Measurements from ENCODE around the gene ZNF200.
A peak's percentile ranks its signal among the peaks of the same experiment; 100 is the strongest.
"Not testable (repeated sequence)": the region's sequence is repeated elsewhere in the genome, so short reads cannot be mapped to it uniquely, and the experiment has no call there.

ZNF200 gene

GRCh38 chr16:3198334-3199072 lies 36.5 kb downstream of the ZNF200 start:
- no peak for DNase-seq (ENCODE audit: low spot score)

GRCh38 chr16:3197694-3198333 lies 37.1 kb downstream of the ZNF200 start:
- not testable (repeated sequence) for DNase-seq (ENCODE audit: low spot score)

GRCh38 chr16:3195975-3196374 lies 39.0 kb downstream of the ZNF200 start:
- no peak for DNase-seq (ENCODE audit: low spot score)

GRCh38 chr16:3194792-3195191 lies 40.2 kb downstream of the ZNF200 start:
- DNase-seq (ENCODE audit: low spot score) = no peak

- no peak for DNase-seq (ENCODE audit: low spot score)
Observed at GRCh38 chr16:3193221-3194212, 41.4 kb downstream of the ZNF200 start.

- DNase-seq (ENCODE audit: low spot score) = no peak
Observed at GRCh38 chr16:3192476-3193019, 42.4 kb downstream of the ZNF200 start.

GRCh38 chr16:3190949-3191353 lies 44.0 kb downstream of the ZNF200 start:
- no peak for DNase-seq (ENCODE audit: low spot score)

- no peak for DNase-seq (ENCODE audit: low spot score)
Observed at GRCh38 chr16:3189869-3190268, 45.1 kb downstream of the ZNF200 start.

- DNase-seq (ENCODE audit: low spot score) = no peak
Observed at GRCh38 chr16:3188925-3189825, 45.8 kb downstream of the ZNF200 start.

- DNase-seq (ENCODE audit: low spot score) = no peak
Observed at GRCh38 chr16:3188675-3188924, 46.4 kb downstream of the ZNF200 start.

GRCh38 chr16:3187798-3188674 lies 46.9 kb downstream of the ZNF200 start, which contains the start of gene OR1F1:
TSS of gene OR1F1 (plus strand) at chr16:3188204.
- no peak for DNase-seq (ENCODE audit: low spot score)

GRCh38 chr16:3186946-3187690 lies 47.8 kb downstream of the ZNF200 start:
- DNase-seq (ENCODE audit: low spot score) = no peak

GRCh38 chr16:3183445-3184139 lies 51.4 kb downstream of the ZNF200 start:
- DNase-seq (ENCODE audit: low spot score) = no peak

- DNase-seq (ENCODE audit: low spot score) = peak; percentile 52
Observed at GRCh38 chr16:3182608-3183444, 52.1 kb downstream of the ZNF200 start.

- DNase-seq (ENCODE audit: low spot score) = not testable (repeated sequence)
Observed at GRCh38 chr16:3182293-3182607, 52.7 kb downstream of the ZNF200 start.

- no peak for DNase-seq (ENCODE audit: low spot score)
Observed at GRCh38 chr16:3180445-3180878, 54.5 kb downstream of the ZNF200 start.

- DNase-seq (ENCODE audit: low spot score) = no peak
Observed at GRCh38 chr16:3179651-3180050, 55.3 kb downstream of the ZNF200 start.
